Testis (tissue), 2 donors: ENCODE measurements around the gene PRKCZ.

Source experiments
- POLR2A ChIP-seq: fragments of 450-650 bp; IDR thresholded peaks from one replicate; pipeline ENCODE4 v1.6.1; 2017; ENCODE audit warnings: antibody characterized with exemption, mild to moderate bottlenecking, moderate library complexity
- TF ChIP-seq, protein P1 (sequence below), 3 experiments: fragments of 450-650 bp in 2 of 3; fragments of 200-600 bp in 1 of 3; sonication (generic) in 1 of 3; IDR thresholded peaks; one replicate each; pipeline ENCODE4 v1.5.1; 2016 to 2019; ENCODE audit warnings: antibody characterized with exemption in 3 of 3, mild to moderate bottlenecking in 2 of 3, moderate library complexity in 1 of 3

DNA sequence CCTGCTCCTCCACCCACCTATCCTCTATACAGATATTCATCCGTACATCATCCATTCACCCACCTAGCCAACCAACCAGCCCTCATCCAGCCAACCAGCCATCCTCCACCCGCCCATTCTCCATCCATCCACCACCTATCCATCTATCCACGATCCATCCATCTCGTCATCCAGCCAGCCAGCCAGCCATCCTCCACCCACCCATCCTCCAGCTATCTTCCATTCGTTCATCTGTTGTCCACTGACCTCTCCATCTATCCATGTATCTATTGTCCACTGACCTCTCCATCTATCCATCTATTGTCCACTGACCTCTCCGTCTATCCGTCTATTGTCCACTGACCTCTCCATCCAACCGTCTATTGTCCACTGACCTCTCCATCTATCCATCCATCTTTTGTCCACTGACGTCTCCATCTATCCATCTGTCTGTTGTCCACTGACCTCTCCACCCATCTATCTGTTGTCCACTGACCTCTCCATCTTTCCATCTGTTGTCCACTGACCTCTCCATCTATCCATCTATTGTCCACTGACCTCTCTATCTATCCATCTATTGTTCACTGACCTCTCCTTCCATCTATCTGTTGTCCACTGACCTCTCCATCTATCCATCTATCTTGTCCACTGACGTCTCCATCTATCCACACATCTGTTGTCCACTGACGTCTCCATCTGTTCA, 96.8 kb downstream of the PRKCZ start:
- no peak for TF ChIP-seq POLR2A
- TF ChIP-seq, protein P1, sequence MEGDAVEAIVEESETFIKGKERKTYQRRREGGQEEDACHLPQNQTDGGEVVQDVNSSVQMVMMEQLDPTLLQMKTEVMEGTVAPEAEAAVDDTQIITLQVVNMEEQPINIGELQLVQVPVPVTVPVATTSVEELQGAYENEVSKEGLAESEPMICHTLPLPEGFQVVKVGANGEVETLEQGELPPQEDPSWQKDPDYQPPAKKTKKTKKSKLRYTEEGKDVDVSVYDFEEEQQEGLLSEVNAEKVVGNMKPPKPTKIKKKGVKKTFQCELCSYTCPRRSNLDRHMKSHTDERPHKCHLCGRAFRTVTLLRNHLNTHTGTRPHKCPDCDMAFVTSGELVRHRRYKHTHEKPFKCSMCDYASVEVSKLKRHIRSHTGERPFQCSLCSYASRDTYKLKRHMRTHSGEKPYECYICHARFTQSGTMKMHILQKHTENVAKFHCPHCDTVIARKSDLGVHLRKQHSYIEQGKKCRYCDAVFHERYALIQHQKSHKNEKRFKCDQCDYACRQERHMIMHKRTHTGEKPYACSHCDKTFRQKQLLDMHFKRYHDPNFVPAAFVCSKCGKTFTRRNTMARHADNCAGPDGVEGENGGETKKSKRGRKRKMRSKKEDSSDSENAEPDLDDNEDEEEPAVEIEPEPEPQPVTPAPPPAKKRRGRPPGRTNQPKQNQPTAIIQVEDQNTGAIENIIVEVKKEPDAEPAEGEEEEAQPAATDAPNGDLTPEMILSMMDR (IDR thresholded peaks at IDR 0.05) = no peak
